T-helper 2 cell treated with Interferon-gamma antibody and Interleukin-4, amounts not matched to agents 100 ng/mL and 5 ng/mL, for 36 hours (primary cell): Measurements from ENCODE around the gene RAB42. TPM values are rescaled to one million over a fixed set of nuclear protein-coding genes. Genes with fewer than 3 reads are reported as not detected.
"Not testable (repeated sequence)": the region's sequence is repeated elsewhere in the genome, so short reads cannot be mapped to it uniquely, and the experiment has no call there.

ENCODE experiments used
- intact Hi-C: fragments of 100-400 bp; cut with micrococcal nuclease; formaldehyde crosslinking; loops from one replicate; pipeline ENCODE4 v1.15.1; 2023
- total RNA-seq: library from RNA; stranded (reverse); gene quantifications from 2 replicates; pipeline ENCODE4 v1.2.3, GENCODE V29; 2022

RAB42 gene
- 0.09 and 0.14 TPM in 2 replicates for total RNA-seq

- intact Hi-C loops, result no loop called here
Observed at GRCh38 chr1:28591708-28592320, at the start of gene RAB42. RAB42 (plus strand) TSS chr1:28592265; CDS start chr1:28592512, 247 bp downstream.

- intact Hi-C loops, result no loop called here
Observed at GRCh38 chr1:28545246-28545628, 46.8 kb upstream of the RAB42 start.

DNA sequence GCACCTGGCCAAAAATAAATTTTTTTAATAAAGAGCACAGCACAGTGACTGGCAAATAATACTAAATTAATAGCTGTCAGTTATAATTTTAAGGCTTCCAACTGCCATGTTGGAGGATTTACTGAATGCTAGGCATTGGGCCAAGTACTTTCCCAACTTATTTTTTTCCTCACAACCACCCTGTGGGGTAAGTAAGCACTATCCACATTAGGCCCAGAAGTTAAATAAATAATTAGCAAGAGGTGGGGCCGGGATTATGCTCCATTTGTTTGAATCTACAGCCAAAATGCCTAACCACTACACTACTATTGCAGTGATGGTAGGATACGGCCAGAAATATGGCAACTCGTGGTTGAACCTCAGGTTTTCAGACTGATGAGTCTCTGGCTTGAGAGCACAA lies 43.7 kb upstream of the RAB42 start:
- intact Hi-C loops, result no loop called here

DNA sequence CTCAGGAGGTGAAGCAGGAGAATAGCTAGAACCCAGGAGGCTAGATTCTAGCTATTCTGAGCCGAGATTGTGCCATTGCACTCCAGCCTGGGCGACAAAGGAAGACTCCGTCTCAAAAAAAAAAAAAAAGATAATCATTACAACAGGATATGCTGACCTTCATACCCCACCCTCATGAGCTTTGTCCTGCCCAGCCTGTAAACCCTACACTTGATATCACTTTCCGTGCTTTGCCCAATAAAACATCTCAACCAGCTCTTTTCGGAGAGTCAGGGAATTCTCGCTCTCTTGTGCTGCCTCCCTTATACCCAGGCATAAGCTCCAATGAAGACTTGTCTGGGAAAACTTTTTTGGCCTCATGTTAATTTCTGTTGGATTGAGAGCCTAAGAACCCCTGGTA lies 40.7 kb upstream of the RAB42 start:
- intact Hi-C loops, result loop anchor here (5.0 kb wide), 1 partner anchor 116 kb away; the partner anchor contains the start of gene GMEB1

DNA sequence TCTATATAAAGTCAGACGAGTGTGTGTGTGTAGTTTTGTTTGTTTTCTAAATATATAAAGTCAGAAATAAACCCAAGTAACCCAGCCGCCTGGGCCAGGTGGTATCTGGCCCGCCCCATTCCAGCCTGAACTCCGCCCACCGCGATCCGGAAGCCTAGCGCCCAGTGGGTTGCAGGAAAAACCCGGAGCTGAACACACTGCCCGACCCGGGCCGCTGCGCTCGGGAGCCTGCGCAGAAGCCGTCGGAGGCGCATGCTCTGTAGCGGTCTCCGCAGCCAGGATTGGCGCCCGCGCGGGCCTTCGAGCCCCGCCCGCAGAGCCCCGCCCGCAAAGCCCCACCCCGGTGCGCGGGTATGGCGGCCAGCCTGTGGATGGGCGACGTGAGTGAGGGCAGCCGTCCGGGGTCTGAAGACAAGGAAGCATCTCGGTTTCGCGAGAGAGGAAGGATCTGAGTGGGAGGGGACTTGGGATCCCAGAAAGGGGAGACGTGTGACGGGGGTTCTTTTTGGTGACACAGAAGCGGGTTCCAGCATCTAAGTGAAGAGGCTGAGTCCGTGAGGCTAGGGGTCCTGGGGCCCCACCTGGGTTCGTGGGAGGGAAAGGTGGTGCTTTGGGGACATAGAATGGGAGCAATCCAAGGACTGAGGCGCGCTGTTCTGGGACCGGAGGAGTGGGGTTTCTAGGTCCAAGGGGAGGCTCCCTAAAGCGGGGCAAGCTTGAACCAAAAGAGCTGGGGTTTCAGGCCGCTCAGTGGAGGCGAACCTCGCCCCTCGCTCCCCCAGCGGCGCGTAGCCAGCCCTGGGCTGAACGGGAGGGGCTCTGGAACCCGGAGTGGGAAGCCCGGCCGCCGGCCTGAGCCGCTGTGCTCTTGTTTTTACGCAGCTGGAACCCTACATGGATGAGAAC lies 39.1 kb upstream of the RAB42 start, which contains the start of gene TRNAU1AP:
Gene TRNAU1AP, plus strand, starts transcription at position 328 of the 906 bp plus-strand sequence. Its CDS starts 26 bp downstream, at position 354.
- intact Hi-C loops, result loop anchor here (1.0 to 5.0 kb wide), 5 partner anchors 28 to 114 kb away; partner anchors contain the start of genes GMEB1 and RNU11

DNA sequence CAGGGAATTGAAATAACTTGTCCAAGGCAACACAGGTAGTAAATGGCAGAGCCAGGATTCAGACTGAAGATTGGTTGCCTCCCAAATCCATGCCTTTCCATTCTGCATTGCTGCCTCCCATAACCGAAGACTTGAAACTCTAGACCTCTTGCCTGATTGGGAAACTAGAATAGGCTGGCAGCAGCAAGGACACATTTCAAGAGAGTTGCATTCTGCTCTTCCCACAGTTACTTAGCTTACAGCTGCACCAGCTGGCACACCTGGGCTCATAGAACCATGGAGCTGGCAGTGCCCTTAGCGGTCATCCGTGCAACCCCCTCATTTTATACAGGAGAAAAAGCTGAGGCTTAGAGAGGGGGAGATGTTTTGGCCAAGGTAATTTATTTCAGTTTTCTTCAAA lies 31.2 kb upstream of the RAB42 start:
- intact Hi-C loops, result no loop called here

DNA sequence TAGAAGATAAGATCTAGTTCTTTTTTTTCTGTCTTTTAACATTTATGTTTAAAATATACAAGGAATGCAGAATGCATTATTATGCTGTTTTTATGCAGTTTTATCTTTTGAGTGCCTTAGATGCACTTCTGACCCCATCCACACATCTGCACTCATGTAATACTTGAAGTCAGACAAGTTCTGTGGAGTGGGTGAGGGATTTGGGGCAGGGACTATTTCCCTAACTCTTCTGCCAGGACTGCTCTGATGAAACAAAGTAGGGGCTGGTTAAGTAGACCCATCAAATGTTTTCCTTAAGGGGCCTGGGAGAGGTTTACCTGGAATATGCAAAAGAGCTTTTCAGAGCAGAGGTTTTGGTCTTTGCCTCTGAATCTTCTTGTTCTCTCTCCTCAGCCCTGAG lies 27.8 kb upstream of the RAB42 start:
- intact Hi-C loops, result no loop called here

- intact Hi-C loops, result no loop called here
Observed at GRCh38 chr1:28565040-28565439, 27.0 kb upstream of the RAB42 start.

GRCh38 chr1:28565726-28566125 lies 26.3 kb upstream of the RAB42 start:
- intact Hi-C loops, result no loop called here

- intact Hi-C loops, result no loop called here
Observed at GRCh38 chr1:28566931-28567330, 25.1 kb upstream of the RAB42 start.

GRCh38 chr1:28571911-28572310 lies 20.2 kb upstream of the RAB42 start:
- intact Hi-C loops, result no loop called here

DNA sequence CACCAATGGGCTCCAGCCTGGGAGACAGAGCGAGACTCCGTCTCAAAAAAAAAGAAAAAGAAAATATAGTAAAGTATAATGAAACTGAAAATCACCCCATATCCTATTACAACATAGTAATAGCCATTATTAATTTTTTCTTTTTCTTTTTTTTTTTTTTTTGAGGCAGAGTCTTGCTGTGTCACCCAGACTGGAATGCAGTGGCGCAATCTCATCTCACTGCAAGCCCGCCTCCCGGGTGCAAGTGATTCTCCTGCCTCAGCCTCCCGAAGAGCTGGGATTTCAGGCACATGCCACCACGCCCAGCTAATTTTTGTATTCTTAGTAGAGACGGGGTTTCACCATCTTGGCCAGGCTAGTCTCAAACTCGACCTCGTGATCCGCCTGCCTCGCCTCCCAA lies 19.2 kb upstream of the RAB42 start:
- intact Hi-C loops, result not testable (repeated sequence)

DNA sequence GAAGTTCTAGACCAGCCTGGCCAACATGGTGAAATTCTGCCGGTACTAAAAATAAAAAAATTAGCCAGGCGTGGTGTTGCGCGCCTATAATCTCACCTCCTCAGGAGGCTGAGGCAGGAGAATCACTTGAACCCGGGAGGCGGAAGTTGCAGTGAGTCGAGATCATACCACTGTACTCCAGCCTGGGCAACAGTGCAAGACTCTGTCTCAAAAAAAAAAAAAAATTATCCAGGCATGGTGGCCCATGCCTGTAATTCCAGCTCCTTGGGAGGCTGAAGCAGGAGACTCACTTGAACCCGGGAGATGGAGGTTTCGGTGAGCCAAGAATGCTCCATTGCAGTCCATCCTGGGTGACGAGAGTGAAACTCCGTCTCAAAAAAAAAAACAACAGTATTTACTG lies 18.5 kb upstream of the RAB42 start:
- intact Hi-C loops, result no loop called here

DNA sequence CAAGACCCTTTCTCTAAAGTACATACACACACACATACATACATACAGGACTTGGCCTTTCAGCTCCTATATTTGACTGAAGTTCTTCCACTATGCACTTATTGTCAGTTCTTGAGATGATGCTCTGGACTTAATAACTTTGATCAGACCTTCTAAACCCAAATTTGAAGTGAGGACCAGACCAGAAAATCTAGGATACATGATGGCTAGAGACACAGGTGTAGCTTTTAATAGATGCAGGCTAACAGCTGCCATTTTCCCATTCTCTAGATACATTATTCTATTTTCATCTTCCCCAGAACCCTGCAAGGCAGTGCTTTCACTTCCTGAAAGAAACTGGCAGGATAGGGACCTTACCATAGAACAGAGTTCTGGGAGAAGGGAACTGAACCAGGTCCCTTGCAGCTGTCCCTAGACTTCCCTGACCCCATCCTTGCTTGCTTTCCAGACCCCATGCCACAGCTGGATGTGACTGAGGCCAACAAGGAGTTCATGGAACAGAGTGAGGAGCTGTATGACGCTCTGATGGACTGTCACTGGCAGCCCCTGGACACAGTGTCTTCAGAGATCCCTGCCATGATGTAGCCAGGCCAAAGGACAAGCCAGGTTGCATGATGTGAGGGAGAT lies 14.9 kb upstream of the RAB42 start:
- intact Hi-C loops, result no loop called here

DNA sequence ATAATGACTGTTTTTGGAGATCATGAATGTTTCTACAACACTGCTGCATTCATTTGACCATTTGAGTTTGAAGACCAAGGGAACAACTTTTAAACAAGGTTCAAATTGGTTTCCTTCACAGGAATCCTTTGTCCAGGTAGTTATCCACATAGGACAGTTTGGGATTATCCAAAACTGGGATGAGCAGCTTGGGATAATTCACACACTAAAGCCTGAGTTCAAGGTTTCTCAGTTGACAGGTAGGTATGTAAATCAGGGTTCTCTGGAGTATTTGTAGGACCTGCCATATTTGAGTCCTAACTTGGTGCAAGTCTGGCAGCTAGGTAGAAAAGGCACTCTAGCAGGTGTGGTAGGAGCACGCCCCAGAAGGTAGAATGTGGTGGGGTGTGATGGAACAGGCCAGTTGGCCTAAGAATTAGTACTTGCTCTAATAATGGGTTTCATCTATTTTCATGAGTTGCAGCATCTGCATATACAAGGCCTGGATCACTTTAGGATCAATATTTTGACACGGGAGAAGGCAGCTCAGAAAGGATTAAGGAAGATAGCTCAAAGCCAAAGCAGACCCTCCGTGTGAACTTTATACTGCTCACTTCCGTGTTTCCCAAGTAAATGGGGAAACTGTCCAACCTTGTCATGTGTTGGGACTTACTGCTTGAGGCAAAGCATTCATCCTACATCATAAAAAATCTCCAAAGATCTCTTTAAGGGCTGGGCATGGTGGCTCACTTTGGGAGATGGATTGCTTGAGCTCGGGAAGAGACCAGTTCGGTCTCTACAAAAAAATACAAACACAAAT lies 14.1 kb upstream of the RAB42 start:
- intact Hi-C loops, result no loop called here

DNA sequence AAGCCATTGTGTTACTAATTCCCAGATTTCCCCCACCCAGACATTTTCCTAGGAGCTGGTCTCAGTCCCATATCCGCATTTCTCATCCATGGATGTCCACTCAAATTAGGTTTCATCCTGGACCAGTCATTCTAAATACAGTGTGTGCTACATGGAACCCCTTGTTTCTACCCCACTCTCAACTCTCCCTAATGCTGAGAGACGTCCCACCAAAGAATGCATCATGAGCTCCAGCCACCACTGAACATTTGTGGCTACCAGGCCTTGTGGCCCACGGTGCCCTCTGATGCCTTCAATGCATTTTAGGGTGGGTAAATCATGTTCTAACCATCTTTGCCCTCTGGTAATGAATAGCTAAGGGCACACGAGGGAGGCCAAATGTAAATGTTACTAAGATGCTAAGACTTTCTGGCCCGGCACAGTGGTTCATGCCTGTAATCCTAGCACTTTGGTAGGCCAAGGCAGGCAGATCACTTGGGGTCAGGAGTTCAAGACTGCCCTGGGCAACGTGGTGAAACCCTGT lies 13.3 kb upstream of the RAB42 start:
- intact Hi-C loops, result no loop called here

DNA sequence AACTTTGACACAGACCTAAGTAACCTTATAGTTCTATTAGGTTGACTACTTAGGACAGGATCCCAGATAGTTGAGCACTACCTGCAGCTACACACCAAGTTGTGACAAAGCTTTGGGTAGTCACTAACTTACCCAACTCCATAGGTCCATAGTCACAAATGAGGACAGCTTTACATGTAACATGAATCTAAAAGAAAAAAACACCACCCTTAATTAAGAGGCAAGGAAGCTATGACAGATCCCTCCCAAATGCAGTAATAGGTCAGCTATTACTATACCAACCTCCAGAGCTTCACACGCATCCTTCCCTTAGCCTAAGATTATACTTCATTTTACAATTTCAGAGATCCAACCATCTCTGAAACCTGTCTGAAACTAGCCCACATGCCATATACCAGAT lies 12.7 kb upstream of the RAB42 start:
- intact Hi-C loops, result no loop called here

- intact Hi-C loops, result loop anchor here (1.0 to 5.0 kb wide), 8 partner anchors 29 to 601 kb away; partner anchors contain the start of genes GMEB1, MED18, RCC1 and SRSF4
Observed at GRCh38 chr1:28580722-28581530, 11.1 kb upstream of the RAB42 start.

- intact Hi-C loops, result loop anchor here (1.0 to 5.0 kb wide), 8 partner anchors 29 to 601 kb away; partner anchors contain the start of genes GMEB1, MED18, RCC1 and SRSF4
Observed at GRCh38 chr1:28581531-28582247, 10.4 kb upstream of the RAB42 start.
